Renal cortical epithelial cell (primary cell): Measurements from ENCODE around the gene CDH18. TPM values are rescaled to one million over a fixed set of nuclear protein-coding genes. Genes with fewer than 3 reads are reported as not detected.
A peak's percentile ranks its signal among the peaks of the same experiment; 100 is the strongest.

ENCODE experiments used
- DNase-seq: peaks from one replicate; pipeline ENCODE4 v3.0.0-alpha.2; 2011; ENCODE audit warnings: low read depth
- total RNA-seq: library from RNA; depleted of rRNA; stranded (reverse); fragments of >200 nt; gene quantifications from 2 replicates; pipeline ENCODE4 v1.2.3, GENCODE V29; 2014

Gene CDH18
- total RNA-seq, 1 donor from 2014 or later = not detected

GRCh38 chr5:19733612-19734495 is 254.1 kb downstream of the CDH18 start:
- no peak for DNase-seq

- DNase-seq = no peak
Observed at GRCh38 chr5:19728571-19728970, 259.4 kb downstream of the CDH18 start.

GRCh38 chr5:19719109-19719508 is 268.9 kb downstream of the CDH18 start:
- no peak for DNase-seq

- DNase-seq = peak; percentile 29
Observed at GRCh38 chr5:19713740-19714139, 274.3 kb downstream of the CDH18 start.

GRCh38 chr5:19709403-19709802 is 278.6 kb downstream of the CDH18 start:
- DNase-seq = no peak

GRCh38 chr5:19706776-19707175 is 281.2 kb downstream of the CDH18 start:
- DNase-seq = no peak

- no peak for DNase-seq
Observed at GRCh38 chr5:19701731-19702130, 286.3 kb downstream of the CDH18 start.

- no peak for DNase-seq
Observed at GRCh38 chr5:19694949-19695611, 292.9 kb downstream of the CDH18 start.

GRCh38 chr5:19690978-19691377 is 297.0 kb downstream of the CDH18 start:
- no peak for DNase-seq

- no peak for DNase-seq
Observed at GRCh38 chr5:19685473-19685872, 302.5 kb downstream of the CDH18 start.

GRCh38 chr5:19676895-19677294 is 311.1 kb downstream of the CDH18 start:
- DNase-seq = peak; percentile 5

- no peak for DNase-seq
Observed at GRCh38 chr5:19660679-19661078, 327.3 kb downstream of the CDH18 start.

GRCh38 chr5:19655627-19656026 is 332.4 kb downstream of the CDH18 start:
- no peak for DNase-seq

GRCh38 chr5:19638461-19638860 is 349.5 kb downstream of the CDH18 start:
- DNase-seq = no peak

GRCh38 chr5:19630876-19631275 is 357.1 kb downstream of the CDH18 start:
- no peak for DNase-seq

GRCh38 chr5:19626211-19626610 is 361.8 kb downstream of the CDH18 start:
- DNase-seq = no peak

GRCh38 chr5:19625562-19625961 is 362.4 kb downstream of the CDH18 start:
- DNase-seq = no peak

- DNase-seq = no peak
Observed at GRCh38 chr5:19619571-19619970, 368.4 kb downstream of the CDH18 start.

GRCh38 chr5:19616701-19617215 is 371.2 kb downstream of the CDH18 start:
- no peak for DNase-seq

GRCh38 chr5:19615661-19616060 is 372.3 kb downstream of the CDH18 start:
- DNase-seq = no peak

GRCh38 chr5:19615071-19615470 is 372.9 kb downstream of the CDH18 start:
- no peak for DNase-seq

- DNase-seq = peak; percentile 45
Observed at GRCh38 chr5:19608444-19609002, 379.5 kb downstream of the CDH18 start.
